GM18861 (cell line): ENCODE results near the gene MGRN1.

Source experiments
- ATAC-seq: cut with Tn5 transposase; IDR thresholded peaks from one replicate; pipeline ENCODE4 v1.9.1; 2021; ENCODE audit not compliant: unreplicated experiment

MGRN1 gene

GRCh38 chr16:4667203-4667963 lies 42.8 kb downstream of the MGRN1 start:
- ATAC-seq, result no peak

GRCh38 chr16:4668313-4668960 lies 43.8 kb downstream of the MGRN1 start:
- no peak for ATAC-seq

GRCh38 chr16:4673387-4674046 lies 48.9 kb downstream of the MGRN1 start:
- ATAC-seq, result no peak

GRCh38 chr16:4674926-4675530 lies 50.4 kb downstream of the MGRN1 start:
- ATAC-seq, result no peak

GRCh38 chr16:4675864-4676786 lies 51.5 kb downstream of the MGRN1 start:
- ATAC-seq, result no peak

GRCh38 chr16:4676831-4677230 lies 52.2 kb downstream of the MGRN1 start:
- ATAC-seq, result no peak

- no peak for ATAC-seq
These were observed 52.8 kb downstream of the MGRN1 start for GRCh38 chr16:4677390-4677789.

GRCh38 chr16:4677994-4678393 lies 53.4 kb downstream of the MGRN1 start:
- no peak for ATAC-seq

- no peak for ATAC-seq
These were observed 54.0 kb downstream of the MGRN1 start for GRCh38 chr16:4678596-4678995.

GRCh38 chr16:4679156-4679849 lies 54.7 kb downstream of the MGRN1 start:
- ATAC-seq, result no peak

- ATAC-seq, result no peak
These were observed 55.4 kb downstream of the MGRN1 start for GRCh38 chr16:4679850-4680636.

GRCh38 chr16:4680673-4681470 lies 56.2 kb downstream of the MGRN1 start:
- ATAC-seq, result no peak

- no peak for ATAC-seq
These were observed 57.0 kb downstream of the MGRN1 start for GRCh38 chr16:4681471-4682083.

GRCh38 chr16:4682084-4682591 lies 57.5 kb downstream of the MGRN1 start:
- no peak for ATAC-seq

- no peak for ATAC-seq
These were observed 58.1 kb downstream of the MGRN1 start for GRCh38 chr16:4682616-4683254.

GRCh38 chr16:4683255-4684057 lies 58.8 kb downstream of the MGRN1 start:
- no peak for ATAC-seq
